HG02870 (cell line): ENCODE results near the gene NIT1.

Source experiments
- ATAC-seq: cut with Tn5 transposase; IDR thresholded peaks from one replicate; pipeline ENCODE4 v1.9.1; 2021; ENCODE audit warnings: mild to moderate bottlenecking, moderate library complexity; ENCODE audit not compliant: unreplicated experiment

The NIT1 gene

GRCh38 chr1:161145832-161146231 lies 27.9 kb downstream of the NIT1 start:
- no peak for ATAC-seq

- ATAC-seq = no peak
Measured at GRCh38 chr1:161153176-161153575, 35.3 kb downstream of the NIT1 start.

GRCh38 chr1:161153682-161154337 lies 35.9 kb downstream of the NIT1 start, which contains the start of gene UFC1:
UFC1 (plus strand) TSS chr1:161153978; CDS start chr1:161153998, 20 bp downstream.
- peak; percentile 84 for ATAC-seq

- no peak for ATAC-seq
Measured at GRCh38 chr1:161157867-161158266, 40.0 kb downstream of the NIT1 start.

GRCh38 chr1:161158316-161159010 lies 40.6 kb downstream of the NIT1 start:
- ATAC-seq = no peak

GRCh38 chr1:161159087-161159912 lies 41.4 kb downstream of the NIT1 start, which contains the start of gene USP21:
USP21 (plus strand) TSS chr1:161159500; CDS start chr1:161160641, 1,141 bp downstream.
- ATAC-seq = peak; percentile 87

GRCh38 chr1:161159913-161160243 lies 42.0 kb downstream of the NIT1 start:
- ATAC-seq = no peak

- ATAC-seq = no peak
Measured at GRCh38 chr1:161160671-161161145, 42.8 kb downstream of the NIT1 start.

GRCh38 chr1:161161652-161162051 lies 43.7 kb downstream of the NIT1 start:
- no peak for ATAC-seq

- ATAC-seq = no peak
Measured at GRCh38 chr1:161162052-161162451, 44.1 kb downstream of the NIT1 start.

- no peak for ATAC-seq
Measured at GRCh38 chr1:161162806-161163205, 44.9 kb downstream of the NIT1 start.

GRCh38 chr1:161163793-161164192 lies 45.9 kb downstream of the NIT1 start:
- ATAC-seq = no peak

- ATAC-seq = no peak
Measured at GRCh38 chr1:161164901-161165610, 47.2 kb downstream of the NIT1 start.

- peak; percentile 95 for ATAC-seq
Measured at GRCh38 chr1:161165742-161166668, 48.1 kb downstream of the NIT1 start, which contains the start of gene PPOX. PPOX (plus strand) TSS chr1:161166426; CDS start chr1:161166848, 422 bp downstream.

- ATAC-seq = no peak
Measured at GRCh38 chr1:161166669-161167548, 49.0 kb downstream of the NIT1 start.

GRCh38 chr1:161168906-161169305 lies 51.0 kb downstream of the NIT1 start:
- ATAC-seq = no peak
